Measurements from ENCODE around the gene MARCHF11.

MARCHF11 gene

GRCh38 chr5:16131878-16132277, 47.7 kb downstream of the MARCHF11 start:
- no peak for TF ChIP-seq CTCF (IDR thresholded peaks at IDR 0.05)
- Mint-ChIP-seq H3K27me3 (ENCODE audit: low read depth, poor library complexity) (peaks cover 5% of the 10 kb centered on the region), H3K4me1 (no peaks in the 10 kb centered on the region), H3K9me3 (no peaks in the 10 kb centered on the region), H3K4me3 (no peak overlapping the region), H3K27ac (no peak overlapping the region), H3K36me3 (ENCODE audit: low read depth) (no peaks in the 10 kb centered on the region)
- no peak for DNase-seq

GRCh38 chr5:16128944-16129343, 50.6 kb downstream of the MARCHF11 start:
- no peak overlapping the region for H3K27ac Mint-ChIP-seq
- DNase-seq, result no peak
- no peak for TF ChIP-seq CTCF (IDR thresholded peaks at IDR 0.05)
- H3K36me3 Mint-ChIP-seq (ENCODE audit: low read depth), result no peaks in the 10 kb centered on the region
- H3K4me3 Mint-ChIP-seq, result no peak overlapping the region
- peaks cover 5% of the 10 kb centered on the region for H3K27me3 Mint-ChIP-seq (ENCODE audit: low read depth, poor library complexity)
- H3K9me3 Mint-ChIP-seq, result no peaks in the 10 kb centered on the region
- H3K4me1 Mint-ChIP-seq, result no peaks in the 10 kb centered on the region

GRCh38 chr5:16127865-16128544, 51.6 kb downstream of the MARCHF11 start:
- no peaks in the 10 kb centered on the region for H3K4me1 Mint-ChIP-seq
- no peak for DNase-seq
- no peak overlapping the region for H3K4me3 Mint-ChIP-seq
- no peaks in the 10 kb centered on the region for H3K36me3 Mint-ChIP-seq (ENCODE audit: low read depth)
- no peak for TF ChIP-seq CTCF (IDR thresholded peaks at IDR 0.05)
- no peaks in the 10 kb centered on the region for H3K9me3 Mint-ChIP-seq
- H3K27me3 Mint-ChIP-seq (ENCODE audit: low read depth, poor library complexity), result peaks cover 5% of the 10 kb centered on the region
- no peak overlapping the region for H3K27ac Mint-ChIP-seq

- no peak for TF ChIP-seq CTCF (IDR thresholded peaks at IDR 0.05)
- no peak overlapping the region for H3K4me3 Mint-ChIP-seq
- peaks cover 4% of the 10 kb centered on the region for H3K27me3 Mint-ChIP-seq (ENCODE audit: low read depth, poor library complexity)
- DNase-seq, result no peak
- no peaks in the 10 kb centered on the region for H3K4me1 Mint-ChIP-seq
- H3K9me3 Mint-ChIP-seq, result peaks cover 5% of the 10 kb centered on the region
- no peaks in the 10 kb centered on the region for H3K36me3 Mint-ChIP-seq (ENCODE audit: low read depth)
- H3K27ac Mint-ChIP-seq, result no peak overlapping the region
Observed at GRCh38 chr5:16120579-16120978, 59.0 kb downstream of the MARCHF11 start.

- no peaks in the 10 kb centered on the region for H3K4me1 Mint-ChIP-seq
Observed at GRCh38 chr5:16119790-16120189, 59.8 kb downstream of the MARCHF11 start.

More at GRCh38 chr5:16119790-16120189, 59.8 kb downstream of the MARCHF11 start:
- no peak for DNase-seq
- H3K36me3 Mint-ChIP-seq (ENCODE audit: low read depth), result no peaks in the 10 kb centered on the region
- peaks cover 5% of the 10 kb centered on the region for H3K9me3 Mint-ChIP-seq
- peaks cover 7% of the 10 kb centered on the region for H3K27me3 Mint-ChIP-seq (ENCODE audit: low read depth, poor library complexity)
- no peak overlapping the region for H3K27ac Mint-ChIP-seq
- no peak for TF ChIP-seq CTCF (IDR thresholded peaks at IDR 0.05)
- no peak overlapping the region for H3K4me3 Mint-ChIP-seq
